HepG2 (cell line): ENCODE results near the gene FAHD1. TPM values are rescaled to one million over a fixed set of nuclear protein-coding genes. Genes with fewer than 3 reads are reported as not detected.

ENCODE experiments used
- MIXL1 ChIP-seq: IDR thresholded peaks from 2 replicates; pipeline ENCODE4 v1.6.1; 2016
- NFYB ChIP-seq: sonication (generic); formaldehyde crosslinking; IDR thresholded peaks from 2 replicates; pipeline ENCODE4 v1.4.0; 2020; ENCODE audit warnings: missing genetic modification reagents
- SMC3 ChIP-seq: IDR thresholded peaks from 2 replicates; pipeline ENCODE4 v1.6.1; 2011; ENCODE audit warnings: low read length, improper control_type of control experiment
- ZSCAN5A ChIP-seq: sonication (generic); formaldehyde crosslinking; IDR thresholded peaks from 2 replicates; pipeline ENCODE4 v1.8.0; 2022; ENCODE audit warnings: mild to moderate bottlenecking, missing genetic modification reagents, borderline replicate concordance
- polyA plus RNA-seq, 8 experiments: library from polyadenylated mRNA; depleted of rRNA in 3 of 8; stranded (reverse) in 7 of 8; unstranded in 1 of 8; fragments of >200 nt; fragmentation: Illumina TruSeq in 4 of 8; extraction: Trizol in 4 of 8; gene quantifications; 2 replicates each; pipeline versions ENCODE4 v1.2.1 to v1.2.3, GENCODE V29; 2011 to 2016; ENCODE audit warnings: low read depth in 4 of 8, missing spikeins in 1 of 8, mixed read lengths in 1 of 8; ENCODE audit not compliant: insufficient read depth in 1 of 8
- total RNA-seq, 5 experiments: library from RNA; depleted of rRNA; stranded (reverse); fragments of >200 nt; fragmentation: Illumina TruSeq; extraction: Trizol; gene quantifications; 2 replicates each; pipeline ENCODE4 v1.2.3, GENCODE V29; 2016; ENCODE audit warnings: low read depth in 1 of 5
- TF ChIP-seq, protein P1 (sequence below): sonication (generic); formaldehyde crosslinking; IDR thresholded peaks from 2 replicates; pipeline ENCODE4 v1.5.0; 2020; ENCODE audit warnings: mild to moderate bottlenecking, missing genetic modification reagents, moderate library complexity
- TF ChIP-seq, protein P2 (sequence below): sonication (generic); formaldehyde crosslinking; IDR thresholded peaks from 2 replicates; pipeline ENCODE4 v1.4.0; 2020; ENCODE audit warnings: missing genetic modification reagents, mild to moderate bottlenecking, borderline replicate concordance

The FAHD1 gene
- total and polyA plus RNA-seq, 2 of the 13 experiments (the other 11 are each of a cell fraction or from before 2014, with no cell fraction given), result 39.0 to 45.3 TPM

GRCh38 chr16:1863681-1864460 lies 36.9 kb downstream of the FAHD1 start (continued):
- TF ChIP-seq, protein P1, sequence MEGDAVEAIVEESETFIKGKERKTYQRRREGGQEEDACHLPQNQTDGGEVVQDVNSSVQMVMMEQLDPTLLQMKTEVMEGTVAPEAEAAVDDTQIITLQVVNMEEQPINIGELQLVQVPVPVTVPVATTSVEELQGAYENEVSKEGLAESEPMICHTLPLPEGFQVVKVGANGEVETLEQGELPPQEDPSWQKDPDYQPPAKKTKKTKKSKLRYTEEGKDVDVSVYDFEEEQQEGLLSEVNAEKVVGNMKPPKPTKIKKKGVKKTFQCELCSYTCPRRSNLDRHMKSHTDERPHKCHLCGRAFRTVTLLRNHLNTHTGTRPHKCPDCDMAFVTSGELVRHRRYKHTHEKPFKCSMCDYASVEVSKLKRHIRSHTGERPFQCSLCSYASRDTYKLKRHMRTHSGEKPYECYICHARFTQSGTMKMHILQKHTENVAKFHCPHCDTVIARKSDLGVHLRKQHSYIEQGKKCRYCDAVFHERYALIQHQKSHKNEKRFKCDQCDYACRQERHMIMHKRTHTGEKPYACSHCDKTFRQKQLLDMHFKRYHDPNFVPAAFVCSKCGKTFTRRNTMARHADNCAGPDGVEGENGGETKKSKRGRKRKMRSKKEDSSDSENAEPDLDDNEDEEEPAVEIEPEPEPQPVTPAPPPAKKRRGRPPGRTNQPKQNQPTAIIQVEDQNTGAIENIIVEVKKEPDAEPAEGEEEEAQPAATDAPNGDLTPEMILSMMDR (CRISPR knock-in tag), result 0 out of 2 replicates have a peak, but pooled peaks have one; percentile 32
- TF ChIP-seq, protein P2, sequence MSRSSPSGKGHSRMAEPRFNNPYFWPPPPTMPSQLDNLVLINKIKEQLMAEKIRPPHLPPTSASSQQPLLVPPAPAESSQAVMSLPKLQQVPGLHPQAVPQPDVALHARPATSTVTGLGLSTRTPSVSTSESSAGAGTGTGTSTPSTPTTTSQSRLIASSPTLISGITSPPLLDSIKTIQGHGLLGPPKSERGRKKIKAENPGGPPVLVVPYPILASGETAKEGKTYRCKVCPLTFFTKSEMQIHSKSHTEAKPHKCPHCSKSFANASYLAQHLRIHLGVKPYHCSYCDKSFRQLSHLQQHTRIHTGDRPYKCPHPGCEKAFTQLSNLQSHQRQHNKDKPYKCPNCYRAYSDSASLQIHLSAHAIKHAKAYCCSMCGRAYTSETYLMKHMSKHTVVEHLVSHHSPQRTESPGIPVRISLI (CRISPR knock-in tag), result no peak
- TF ChIP-seq NFYB (CRISPR knock-in tag) (no peak), SMC3 (peak; percentile 33), ZSCAN5A (no peak), MIXL1 (CRISPR knock-in tag) (peak; percentile 43; the same call in 1 of the 2 replicates)
